HG02885 (cell line): ENCODE measurements around the gene NCK2.

Experiments
- ATAC-seq: cut with Tn5 transposase; IDR thresholded peaks from one replicate; pipeline ENCODE4 v1.9.1; 2021; ENCODE audit warnings: mild to moderate bottlenecking; ENCODE audit not compliant: unreplicated experiment, poor library complexity

NCK2 gene

DNA sequence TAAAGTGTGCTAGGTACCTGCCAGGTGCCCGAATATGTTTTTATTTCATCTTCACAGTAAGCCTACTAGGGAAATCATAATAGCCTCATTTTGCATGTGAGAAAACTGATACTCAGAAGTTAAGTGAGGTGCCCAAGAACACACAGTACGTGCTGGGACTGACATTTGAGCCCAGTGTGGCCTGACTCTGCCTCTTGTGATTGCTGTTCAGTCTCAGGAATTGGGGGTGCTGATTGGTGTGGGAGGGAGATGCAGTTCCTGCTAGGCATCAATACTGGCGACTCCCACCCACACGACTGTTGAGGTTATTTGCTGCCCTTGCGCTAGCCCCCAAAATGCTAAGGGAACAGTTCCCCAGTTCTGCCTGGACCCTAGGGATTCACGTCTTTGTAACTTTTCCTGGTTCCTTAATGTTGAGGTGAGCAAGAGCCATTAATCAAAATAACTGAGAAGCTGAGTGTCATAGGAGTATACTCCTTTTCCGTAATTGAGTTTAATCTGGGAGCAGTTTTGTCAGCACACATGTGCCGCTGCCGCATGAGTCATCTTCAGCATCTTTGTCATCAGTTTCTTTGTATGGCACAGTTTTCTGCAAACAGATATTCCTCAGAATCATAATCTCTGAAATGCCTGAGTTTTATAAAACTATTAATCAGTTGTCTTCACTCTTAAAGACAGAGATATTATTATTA, 120.7 kb downstream of the NCK2 start:
- ATAC-seq: no peak

DNA sequence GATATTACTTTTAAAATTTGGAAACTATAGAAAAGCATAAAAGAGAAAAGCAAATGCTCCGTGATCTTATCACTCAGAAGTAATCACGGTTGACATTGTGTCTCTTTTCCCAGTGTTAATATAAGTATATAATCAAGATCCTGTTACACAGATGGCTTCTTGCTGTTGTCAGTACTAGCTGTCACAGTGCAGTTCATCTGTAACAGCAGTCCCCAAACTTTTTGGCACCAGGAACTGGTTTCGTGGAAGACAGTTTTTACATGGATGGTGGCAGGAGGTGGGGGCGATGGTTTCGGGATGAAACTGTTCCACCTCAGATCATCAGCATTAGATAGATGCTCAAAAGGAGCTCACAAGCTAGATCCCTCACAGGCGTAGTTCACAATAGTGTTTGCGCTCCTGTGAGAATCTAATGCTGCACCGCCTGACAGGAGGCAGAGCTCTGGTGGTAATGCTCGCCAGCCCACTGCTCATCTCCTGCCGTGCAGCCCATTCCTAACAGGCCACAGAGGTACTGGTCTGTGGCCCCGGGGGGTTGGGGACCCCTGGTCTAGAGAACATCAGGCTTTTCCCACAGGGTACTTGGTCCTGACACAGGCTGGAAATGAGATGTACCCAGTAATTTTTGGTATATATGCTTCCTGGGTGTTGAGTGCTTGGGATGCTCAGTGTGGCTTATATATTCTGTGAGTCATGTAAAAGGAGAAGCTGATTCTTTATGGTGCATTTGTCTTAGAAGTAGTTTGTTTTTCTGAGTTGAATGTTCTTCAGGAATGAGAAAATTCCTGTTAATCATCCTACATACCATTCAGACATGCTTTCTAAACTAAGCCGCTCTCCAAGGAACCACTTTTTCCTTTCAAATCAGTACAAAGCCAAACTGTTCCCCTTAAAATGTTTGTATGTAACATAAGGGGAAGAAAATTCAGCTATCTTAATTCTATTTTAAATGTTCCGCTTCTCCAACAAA, 121.8 kb downstream of the NCK2 start:
- ATAC-seq: no peak

DNA sequence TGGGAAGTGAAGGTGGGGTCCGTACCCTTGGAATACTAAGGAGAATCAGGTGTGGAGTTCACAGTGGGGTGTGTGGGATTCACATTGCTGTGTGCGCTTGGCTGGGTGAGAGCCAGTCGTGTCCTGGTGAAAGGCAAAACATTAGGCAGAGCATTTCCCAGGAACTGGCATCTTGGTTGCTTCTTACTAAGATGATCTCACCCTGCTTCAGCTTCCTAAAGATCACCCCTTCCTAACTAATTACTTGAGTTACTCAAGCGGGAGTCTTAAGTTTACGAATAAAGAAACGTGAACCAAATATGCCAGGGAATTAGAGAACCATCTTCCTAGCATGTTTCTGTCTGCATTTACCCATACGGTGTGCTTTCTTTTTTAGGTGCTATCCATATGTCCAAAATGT, 122.9 kb downstream of the NCK2 start:
- no peak for ATAC-seq

DNA sequence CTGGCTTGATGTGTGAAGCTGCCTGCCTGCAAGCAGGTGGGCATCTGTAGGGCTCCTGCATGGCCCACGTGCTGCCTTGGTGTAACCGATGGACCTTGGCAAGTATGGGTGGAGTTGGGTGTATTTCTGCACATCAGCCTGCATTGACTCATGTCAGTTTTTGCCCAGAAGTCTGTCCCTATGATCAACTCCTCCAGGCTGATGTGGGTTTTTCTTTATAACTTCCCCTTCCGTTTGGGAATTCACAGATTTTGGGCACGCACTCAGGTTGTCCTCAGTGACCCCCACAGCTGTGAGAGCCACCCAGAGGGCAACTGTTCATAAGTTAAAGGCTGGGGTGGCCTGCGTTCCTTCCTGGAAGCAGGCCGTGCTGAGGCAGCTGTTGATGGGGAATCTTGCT, 123.3 kb downstream of the NCK2 start:
- no peak for ATAC-seq

DNA sequence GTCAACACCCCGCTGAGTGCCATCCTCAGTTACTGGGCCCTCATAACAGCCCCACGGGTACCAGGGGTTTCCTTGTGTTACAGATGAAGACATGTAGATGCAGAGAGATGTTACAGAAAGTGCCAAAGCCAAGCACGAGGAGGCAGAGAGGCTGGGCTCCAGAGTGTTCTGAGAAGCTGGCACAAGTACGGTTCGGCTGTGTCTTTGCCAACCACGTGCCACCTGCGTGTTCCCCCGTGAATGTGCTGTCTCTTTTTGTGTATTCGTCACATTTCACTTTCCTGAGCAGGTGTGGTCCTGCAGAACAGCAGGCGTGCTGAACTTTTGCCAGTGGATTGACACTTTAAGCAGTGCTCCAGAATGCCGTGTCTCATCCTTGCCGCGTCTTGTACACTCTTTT, 124.6 kb downstream of the NCK2 start:
- no peak for ATAC-seq

DNA sequence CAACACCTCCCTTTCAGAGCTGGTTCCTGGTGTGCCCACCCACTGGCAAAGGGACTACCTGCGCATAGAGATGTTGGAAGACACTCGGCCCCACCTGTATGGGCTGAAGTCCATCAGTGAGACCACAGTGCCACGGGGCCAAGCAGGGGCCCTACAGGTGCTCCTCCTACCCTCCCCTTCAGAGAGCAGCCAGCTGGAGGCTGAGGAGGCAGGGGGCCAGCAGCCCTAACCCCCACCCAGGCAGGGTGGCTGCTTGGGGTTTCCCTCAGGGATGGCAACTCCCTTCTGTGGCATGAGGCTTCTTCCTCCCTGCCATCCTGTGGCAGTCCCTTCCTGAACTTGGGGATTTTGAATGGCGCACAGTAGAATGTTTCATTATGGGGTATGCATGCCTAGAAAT, 125.3 kb downstream of the NCK2 start:
- no peak for ATAC-seq

DNA sequence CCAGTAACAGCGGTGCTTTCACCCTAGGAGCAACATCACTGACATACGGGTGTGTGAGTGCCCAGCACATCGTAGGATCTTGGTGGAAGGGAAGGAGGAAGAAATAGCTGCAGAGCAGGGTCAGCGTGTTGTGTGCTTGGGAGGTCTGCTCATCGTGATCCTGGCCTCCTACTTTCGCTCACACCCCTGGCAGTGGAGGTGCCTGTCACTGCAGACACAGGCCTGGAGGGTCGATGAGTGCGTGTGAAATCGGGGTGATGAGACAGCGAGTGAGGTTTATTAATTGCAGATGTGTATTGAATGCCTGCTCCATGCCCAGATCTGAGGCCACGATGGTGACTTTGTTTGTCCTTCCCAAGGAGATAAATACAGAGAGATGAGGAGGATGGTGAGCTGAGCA, 126.1 kb downstream of the NCK2 start:
- no peak for ATAC-seq

DNA sequence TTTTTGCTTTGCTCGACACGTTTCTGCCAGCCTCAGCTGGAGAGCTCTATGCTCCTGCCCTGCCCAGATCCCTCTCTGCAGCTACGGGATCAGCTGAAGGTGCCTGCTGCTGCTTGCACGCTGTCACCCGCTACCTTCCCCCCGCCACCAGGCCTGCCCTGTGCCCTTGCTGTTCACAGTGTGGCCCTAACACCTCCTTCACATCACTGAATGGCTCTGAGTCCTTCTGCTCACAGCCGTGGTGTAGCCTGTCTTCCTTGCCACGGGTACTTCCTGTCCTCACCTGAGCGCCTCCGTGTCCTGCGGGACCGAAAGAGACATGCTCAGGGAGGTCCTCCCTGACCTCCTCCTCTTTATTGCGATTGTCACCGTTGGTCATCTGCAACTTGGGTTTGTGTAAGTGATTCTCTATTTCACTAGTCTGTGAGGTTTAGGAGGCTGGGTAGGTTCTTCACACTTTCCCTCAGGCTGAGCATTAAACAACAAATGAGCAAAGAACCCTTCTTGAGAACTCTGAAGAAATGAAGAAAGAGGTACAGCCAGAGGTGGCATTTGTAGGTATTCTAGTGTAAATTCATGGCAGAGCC, 127.5 kb downstream of the NCK2 start:
- peak; percentile 27 for ATAC-seq

DNA sequence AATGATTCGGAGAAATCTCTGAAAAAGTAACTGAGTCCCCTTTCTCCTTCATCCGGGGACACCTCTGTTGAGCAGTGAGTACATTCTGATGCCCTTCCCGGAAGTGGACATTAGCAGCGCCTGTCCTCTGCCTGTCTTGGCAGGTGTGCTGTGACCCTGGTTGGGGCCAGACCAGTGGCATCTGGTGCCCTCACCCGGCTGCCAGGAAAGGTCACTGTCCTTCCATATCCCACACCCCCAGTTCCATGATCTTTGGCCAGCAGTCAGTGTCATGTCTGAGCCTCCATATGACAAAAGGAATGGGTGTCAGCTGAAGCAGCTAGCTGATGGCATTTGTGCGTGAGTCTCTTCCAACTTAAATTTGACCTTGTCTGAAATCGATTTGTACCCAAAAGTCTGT, 128.1 kb downstream of the NCK2 start:
- no peak for ATAC-seq

DNA sequence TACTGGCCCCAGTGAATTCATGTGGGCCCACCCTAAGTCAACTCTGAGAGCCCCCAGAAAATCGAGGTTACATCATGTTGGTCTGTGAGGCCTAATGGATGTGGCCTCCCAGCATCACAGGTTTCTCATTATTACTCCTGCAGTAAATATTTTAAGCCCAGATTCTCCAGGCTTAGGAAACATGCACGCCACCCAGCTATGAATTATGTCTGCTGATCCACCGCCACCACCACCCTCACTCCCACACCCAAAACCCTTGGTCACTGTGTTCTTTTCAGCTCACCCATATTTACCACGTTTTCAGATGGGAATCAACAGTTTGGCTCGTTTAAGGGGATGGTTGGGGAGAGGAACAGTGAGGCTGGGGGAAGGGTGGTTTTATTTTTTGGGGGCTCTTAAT, 128.6 kb downstream of the NCK2 start:
- ATAC-seq: peak; percentile 6

DNA sequence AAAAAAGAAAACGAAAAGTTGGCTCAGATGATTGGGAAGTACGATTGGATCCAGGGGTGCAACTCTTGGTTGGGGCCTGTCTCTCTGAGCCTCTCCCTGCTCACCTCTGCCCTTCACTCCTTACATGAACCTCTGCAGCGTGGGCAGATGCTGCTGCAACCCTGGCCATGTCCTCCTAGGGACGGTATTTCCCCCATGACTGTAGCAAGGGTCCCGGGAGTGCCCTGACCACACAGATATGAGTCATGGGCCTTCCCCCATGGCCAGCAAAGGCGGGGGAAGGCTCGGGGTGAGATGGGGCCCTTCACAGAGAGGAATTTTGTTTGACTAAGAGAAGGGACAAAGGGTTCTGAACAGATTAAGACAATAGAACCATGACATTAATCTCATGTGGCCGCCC, 129.0 kb downstream of the NCK2 start:
- peak; percentile 96 for ATAC-seq

DNA sequence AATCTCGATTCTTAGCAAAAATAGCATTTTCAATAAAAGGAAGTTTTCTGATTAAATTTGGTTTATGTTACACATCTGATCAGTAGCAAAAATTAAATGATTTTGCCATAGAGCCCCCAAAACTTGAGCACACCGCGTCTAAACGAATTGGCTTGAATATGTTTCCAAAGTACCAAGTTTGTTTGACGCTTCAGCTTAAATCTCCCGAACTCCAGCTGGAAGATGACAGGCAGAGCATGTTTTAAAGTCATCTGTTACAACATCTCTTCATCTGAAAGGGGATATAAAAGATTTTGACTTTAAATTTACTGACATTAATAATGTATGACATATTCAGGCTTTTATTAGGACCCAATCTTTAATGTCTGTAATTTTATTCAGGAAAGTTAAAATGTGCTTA, 129.8 kb downstream of the NCK2 start:
- no peak for ATAC-seq

DNA sequence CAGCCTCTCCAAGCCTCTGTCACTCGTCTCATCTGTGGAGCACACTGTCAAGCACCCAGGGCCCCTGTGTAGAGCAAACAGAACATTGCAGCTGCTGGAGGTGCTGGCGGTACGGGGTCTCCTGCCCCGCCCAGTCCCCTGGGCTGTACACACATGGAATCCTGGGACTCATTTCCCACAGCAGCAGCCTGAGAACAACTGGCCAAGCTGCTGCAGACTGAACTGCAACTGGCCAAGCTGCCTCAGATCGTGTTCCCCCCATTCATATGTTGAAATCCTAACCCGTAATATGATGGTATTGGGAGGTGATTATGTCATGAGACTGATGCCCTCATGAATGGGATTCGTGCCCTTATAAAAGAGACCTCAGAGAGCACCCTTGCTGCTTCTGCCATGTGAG, 130.5 kb downstream of the NCK2 start:
- ATAC-seq: no peak

DNA sequence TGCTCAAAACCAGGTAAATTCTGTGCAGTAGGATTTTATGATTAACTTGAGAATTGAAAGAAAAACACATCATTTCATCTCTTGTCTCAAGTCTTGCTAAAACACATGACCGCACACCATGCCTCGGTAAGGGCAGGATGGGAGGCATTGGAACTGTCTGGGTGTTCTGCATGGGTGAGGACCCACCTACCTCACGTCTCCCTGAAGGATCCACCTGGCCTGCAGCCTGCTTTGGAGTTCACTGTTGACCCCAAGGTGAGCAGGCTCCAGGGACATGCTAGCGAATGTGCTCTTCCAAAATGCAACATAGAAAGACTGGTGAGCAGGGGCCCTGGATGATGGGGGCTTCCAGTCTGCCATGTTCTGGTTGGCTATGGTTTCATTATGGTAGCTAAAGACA, 131.5 kb downstream of the NCK2 start:
- no peak for ATAC-seq

DNA sequence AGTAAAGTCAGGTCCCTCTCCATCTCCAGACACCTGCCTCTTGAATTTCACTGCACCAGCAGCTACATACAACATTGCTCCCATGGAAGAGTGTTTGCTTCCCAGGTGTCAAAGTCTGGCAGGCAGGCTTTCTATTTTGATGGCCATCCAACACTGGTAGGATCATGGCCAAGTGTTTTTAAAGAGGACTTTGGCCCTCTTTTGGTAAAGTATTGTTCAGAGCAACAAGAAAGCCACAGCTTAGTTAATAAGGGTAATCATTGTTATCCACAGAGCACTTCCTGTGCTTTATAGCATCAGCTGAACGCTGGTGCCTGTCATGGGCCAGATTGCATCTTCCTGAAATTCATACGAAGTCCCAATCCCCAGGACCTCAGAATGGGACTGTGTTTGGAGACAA, 133.2 kb downstream of the NCK2 start:
- ATAC-seq: no peak

DNA sequence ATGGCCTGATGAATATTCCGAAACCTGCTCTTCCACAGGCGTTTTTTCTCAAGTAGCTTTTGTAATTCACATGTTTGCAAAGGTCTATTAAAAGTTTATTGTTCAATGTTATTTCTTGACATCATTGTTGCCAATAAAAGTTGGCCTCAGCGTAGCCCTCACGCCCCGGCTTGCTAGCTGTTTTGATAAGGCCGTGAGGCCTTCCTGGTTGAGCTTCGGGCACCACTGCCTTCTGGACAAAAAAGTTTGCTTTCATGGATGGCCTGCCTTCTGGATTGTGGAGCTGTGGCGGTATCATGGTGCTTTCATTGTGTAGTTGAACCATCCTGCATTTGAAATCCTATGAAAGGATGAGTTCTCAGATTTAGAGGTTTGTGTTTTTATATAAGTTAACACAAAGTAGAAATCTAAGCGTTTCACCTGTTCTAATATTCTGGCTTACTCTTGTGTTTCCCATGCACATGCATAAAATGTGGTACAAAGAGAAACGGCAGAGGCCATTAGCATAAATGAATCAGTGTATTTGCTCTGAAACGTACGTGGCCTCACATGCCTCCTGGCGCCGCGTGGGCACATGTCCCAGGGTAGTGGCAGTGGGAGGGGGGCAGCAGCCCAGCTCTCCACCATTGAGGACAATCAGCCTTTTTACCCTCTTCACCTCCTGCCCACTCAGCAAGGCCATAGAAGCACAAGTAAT, 134.5 kb downstream of the NCK2 start:
- no peak for ATAC-seq

DNA sequence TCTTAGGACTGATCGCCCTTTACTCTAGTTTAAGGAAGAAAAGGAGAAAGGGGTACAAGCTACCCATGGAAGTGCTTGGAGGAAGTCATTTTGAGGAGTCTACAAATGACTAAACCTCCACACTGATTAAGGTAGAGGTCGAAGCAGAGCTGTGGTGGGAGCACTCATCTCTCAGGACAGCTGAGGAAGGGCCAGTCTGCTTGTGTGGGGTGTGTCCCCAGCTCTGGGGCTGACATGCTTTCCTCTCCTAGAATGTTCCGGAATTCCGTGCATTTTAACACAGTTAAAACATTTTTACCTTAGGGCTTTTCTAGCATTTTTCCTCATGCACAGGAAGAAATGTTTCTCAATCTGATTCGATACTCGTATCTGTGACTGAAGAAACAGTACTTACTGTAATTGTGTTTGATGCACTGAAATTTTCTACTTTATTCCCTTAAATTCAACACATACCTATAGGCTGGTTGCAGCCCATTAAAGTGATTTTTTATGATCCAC, 135.1 kb downstream of the NCK2 start:
- no peak for ATAC-seq

DNA sequence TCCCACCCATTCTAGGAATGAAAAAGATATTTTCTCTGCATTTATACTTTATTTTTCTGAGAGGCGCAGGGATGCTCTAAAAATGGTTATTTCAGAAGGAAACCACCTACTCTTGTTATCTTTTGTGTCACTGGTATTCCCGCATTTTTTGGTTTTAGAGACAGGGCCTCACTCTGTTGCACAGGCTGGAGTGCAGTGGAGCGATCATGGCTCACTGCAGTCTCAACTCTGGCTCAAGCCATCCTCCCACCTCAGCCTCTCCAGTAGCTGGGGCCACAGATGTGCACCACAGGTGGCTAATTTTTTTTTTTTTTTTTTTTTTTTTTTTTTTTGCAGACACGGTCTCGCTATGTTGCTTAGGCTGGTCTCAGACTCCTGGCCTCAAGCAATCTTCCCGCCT, 135.9 kb downstream of the NCK2 start:
- peak; percentile 61 for ATAC-seq

DNA sequence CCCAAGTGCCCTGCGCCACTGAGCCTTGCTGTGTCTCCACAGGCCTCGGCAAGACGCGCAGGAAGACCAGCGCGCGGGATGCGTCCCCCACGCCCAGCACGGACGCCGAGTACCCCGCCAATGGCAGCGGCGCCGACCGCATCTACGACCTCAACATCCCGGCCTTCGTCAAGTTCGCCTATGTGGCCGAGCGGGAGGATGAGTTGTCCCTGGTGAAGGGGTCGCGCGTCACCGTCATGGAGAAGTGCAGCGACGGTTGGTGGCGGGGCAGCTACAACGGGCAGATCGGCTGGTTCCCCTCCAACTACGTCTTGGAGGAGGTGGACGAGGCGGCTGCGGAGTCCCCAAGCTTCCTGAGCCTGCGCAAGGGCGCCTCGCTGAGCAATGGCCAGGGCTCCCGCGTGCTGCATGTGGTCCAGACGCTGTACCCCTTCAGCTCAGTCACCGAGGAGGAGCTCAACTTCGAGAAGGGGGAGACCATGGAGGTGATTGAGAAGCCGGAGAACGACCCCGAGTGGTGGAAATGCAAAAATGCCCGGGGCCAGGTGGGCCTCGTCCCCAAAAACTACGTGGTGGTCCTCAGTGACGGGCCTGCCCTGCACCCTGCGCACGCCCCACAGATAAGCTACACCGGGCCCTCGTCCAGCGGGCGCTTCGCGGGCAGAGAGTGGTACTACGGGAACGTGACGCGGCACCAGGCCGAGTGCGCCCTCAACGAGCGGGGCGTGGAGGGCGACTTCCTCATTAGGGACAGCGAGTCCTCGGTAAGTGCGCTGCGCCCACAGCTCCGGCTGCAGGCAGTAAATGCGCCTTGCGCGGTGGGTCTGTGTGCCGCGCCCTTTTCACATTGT, 136.8 kb downstream of the NCK2 start:
- ATAC-seq: no peak

DNA sequence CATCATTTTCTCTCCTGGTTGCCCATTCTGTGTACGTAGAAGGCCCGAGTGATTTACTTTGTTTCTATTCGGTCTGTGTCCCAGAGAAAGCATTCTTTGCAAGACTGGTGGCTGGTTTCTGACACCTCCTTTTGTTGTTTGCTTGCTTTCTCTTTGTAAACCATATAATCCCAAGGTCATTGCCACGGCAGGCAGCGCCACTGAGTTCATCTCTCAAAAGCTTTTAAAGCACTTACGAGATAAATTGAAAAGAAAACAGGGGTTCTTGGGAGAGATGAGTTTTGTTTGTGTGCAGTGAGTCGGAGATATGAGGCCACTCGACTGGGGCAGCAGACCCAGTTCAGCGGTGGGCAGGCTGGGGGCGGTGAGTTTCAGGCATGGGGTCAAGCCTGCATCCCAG, 137.6 kb downstream of the NCK2 start:
- no peak for ATAC-seq
